Astrocyte of the spinal cord (primary cell): Measurements from ENCODE around the gene NEK4.

Experiments used
- DNase-seq: peaks from one replicate; pipeline ENCODE4 v3.0.0; 2011; ENCODE audit warnings: low read depth, low spot score
- H3K4me3 ChIP-seq: 2 replicates; pipeline ENCODE4 v1.5.1; 2011; ENCODE audit warnings: low read depth, mild to moderate bottlenecking, low read length, moderate library complexity
- CTCF ChIP-seq: IDR thresholded peaks from 2 replicates; pipeline ENCODE4 v1.5.1; 2012; ENCODE audit warnings: low read depth, mild to moderate bottlenecking, low read length, inconsistent platforms
- in situ Hi-C: cut with HindIII; loops from 2 replicates; pipeline ENCODE4 v1.10.0; 2017; ENCODE audit warnings: low sequenced_read_pairs

The NEK4 gene

GRCh38 chr3:52705438-52705687 lies 65.4 kb downstream of the NEK4 start:
- in situ Hi-C loops: no loop called here
- H3K4me3 ChIP-seq: peak overlapping the region; percentile 99
- TF ChIP-seq CTCF: no peak

GRCh38 chr3:52704611-52705437 lies 65.9 kb downstream of the NEK4 start:
- peak overlapping the region; percentile 99 for H3K4me3 ChIP-seq
- no peak for TF ChIP-seq CTCF
- no peak for DNase-seq
- in situ Hi-C loops: no loop called here

More at GRCh38 chr3:52705438-52705687, 65.4 kb downstream of the NEK4 start:
- DNase-seq: no peak

GRCh38 chr3:52703341-52703740 lies 67.4 kb downstream of the NEK4 start:
- H3K4me3 ChIP-seq: no peak overlapping the region
- no peak for TF ChIP-seq CTCF
- DNase-seq: no peak
- in situ Hi-C loops: no loop called here

GRCh38 chr3:52697632-52697965 lies 73.1 kb downstream of the NEK4 start:
- TF ChIP-seq CTCF: no peak
- DNase-seq: no peak
- in situ Hi-C loops: no loop called here
- no peak overlapping the region for H3K4me3 ChIP-seq

GRCh38 chr3:52696830-52697631 lies 73.7 kb downstream of the NEK4 start:
- DNase-seq: no peak
- no peak overlapping the region for H3K4me3 ChIP-seq
- in situ Hi-C loops: no loop called here
- TF ChIP-seq CTCF: no peak

GRCh38 chr3:52695798-52696671 lies 74.7 kb downstream of the NEK4 start:
- TF ChIP-seq CTCF: no peak
- in situ Hi-C loops: no loop called here
- no peak for DNase-seq
- no peak overlapping the region for H3K4me3 ChIP-seq
